Activated CD4-positive, alpha-beta T cell treated with anti-CD3 and anti-CD28 coated beads for 1 hour (primary cell): Measurements from ENCODE around the gene COMTD1.
"Not testable (repeated sequence)": the region's sequence is repeated elsewhere in the genome, so short reads cannot be mapped to it uniquely, and the experiment has no call there.

Experiments
- DNase-seq: peaks from one replicate; pipeline ENCODE4 v3.0.0-alpha.2; 2020

Gene COMTD1

GRCh38 chr10:75189266-75190096 lies 46.3 kb downstream of the COMTD1 start:
- DNase-seq = no peak

GRCh38 chr10:75188522-75188921 lies 47.2 kb downstream of the COMTD1 start:
- not testable (repeated sequence) for DNase-seq

GRCh38 chr10:75187961-75188426 lies 47.8 kb downstream of the COMTD1 start:
- peak; percentile 54 for DNase-seq

DNA sequence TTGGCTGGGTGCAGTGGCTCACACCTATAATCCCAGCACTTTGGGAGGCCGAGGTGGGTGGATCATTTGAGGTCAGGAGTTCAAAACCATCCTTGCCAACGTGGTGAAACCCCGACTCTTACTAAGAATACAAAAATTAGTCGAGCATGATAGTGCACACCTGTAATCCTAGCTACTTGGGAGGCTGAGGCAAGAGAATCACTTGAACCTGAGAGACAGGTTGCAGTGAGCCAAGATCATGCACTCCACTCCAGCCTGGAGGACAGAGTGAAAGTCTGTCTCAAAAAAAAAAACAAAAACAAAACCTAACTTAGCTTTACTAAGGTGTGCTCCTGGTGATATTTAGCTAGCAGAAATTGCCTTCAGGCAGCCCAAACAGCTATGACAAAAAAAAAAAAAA lies 49.4 kb downstream of the COMTD1 start:
- no peak for DNase-seq
